Measurements from ENCODE around the gene CLDN9. TPM values are rescaled to one million over a fixed set of nuclear protein-coding genes. Genes with fewer than 3 reads are reported as not detected.
A peak's percentile ranks its signal among the peaks of the same experiment; 100 is the strongest.

Gene CLDN9
- polyA plus RNA-seq, 1 experiment: not detected

DNA sequence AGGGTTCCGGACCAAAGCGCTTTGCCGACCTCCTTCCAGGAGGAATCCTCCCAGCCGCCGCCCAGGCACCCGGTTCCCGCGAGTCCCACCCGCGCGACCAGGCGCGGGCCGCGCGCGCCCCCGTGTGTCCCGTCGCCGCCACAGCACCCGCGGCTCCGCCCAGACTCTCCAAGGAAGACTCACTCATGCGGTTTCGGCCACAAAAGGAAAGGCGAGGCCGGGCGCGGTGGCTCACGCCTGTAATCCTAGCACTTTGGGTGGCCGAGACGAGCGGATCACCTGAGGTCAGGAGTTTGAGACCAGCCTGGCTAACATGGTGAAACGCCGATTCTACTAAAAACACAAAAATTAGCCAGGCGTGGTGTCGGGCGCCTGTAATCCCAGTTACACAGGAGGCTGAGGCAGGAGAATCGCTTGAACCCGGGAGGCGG, 29.0 kb upstream of the CLDN9 start:
- DNase-seq (ENCODE audit: low read depth): peak; percentile 38
- H3K4me3 ChIP-seq (ENCODE audit: low read depth, low read length): 0 out of 2 replicates have a peak overlapping the region, but pooled peaks have one; percentile 19
- ChIA-PET CTCF (interaction anchor here (0.6 to 1.4 kb wide), 5 partner anchors 8 to 160 kb away, joined by 3 to 8 read pairs (median 5); partner anchors contain the start of gene PAQR4), POLR2A (no interaction called here)
- H3K36me3 ChIP-seq (ENCODE audit: control insufficient read depth, insufficient read depth, low read length): no peaks in the 10 kb centered on the region
- TF ChIP-seq, protein P1, sequence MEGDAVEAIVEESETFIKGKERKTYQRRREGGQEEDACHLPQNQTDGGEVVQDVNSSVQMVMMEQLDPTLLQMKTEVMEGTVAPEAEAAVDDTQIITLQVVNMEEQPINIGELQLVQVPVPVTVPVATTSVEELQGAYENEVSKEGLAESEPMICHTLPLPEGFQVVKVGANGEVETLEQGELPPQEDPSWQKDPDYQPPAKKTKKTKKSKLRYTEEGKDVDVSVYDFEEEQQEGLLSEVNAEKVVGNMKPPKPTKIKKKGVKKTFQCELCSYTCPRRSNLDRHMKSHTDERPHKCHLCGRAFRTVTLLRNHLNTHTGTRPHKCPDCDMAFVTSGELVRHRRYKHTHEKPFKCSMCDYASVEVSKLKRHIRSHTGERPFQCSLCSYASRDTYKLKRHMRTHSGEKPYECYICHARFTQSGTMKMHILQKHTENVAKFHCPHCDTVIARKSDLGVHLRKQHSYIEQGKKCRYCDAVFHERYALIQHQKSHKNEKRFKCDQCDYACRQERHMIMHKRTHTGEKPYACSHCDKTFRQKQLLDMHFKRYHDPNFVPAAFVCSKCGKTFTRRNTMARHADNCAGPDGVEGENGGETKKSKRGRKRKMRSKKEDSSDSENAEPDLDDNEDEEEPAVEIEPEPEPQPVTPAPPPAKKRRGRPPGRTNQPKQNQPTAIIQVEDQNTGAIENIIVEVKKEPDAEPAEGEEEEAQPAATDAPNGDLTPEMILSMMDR (IDR thresholded peaks at IDR 0.05; ENCODE audit: insufficient read depth, low read depth, low read length): peak; percentile 58
- H3K27me3 ChIP-seq (ENCODE audit: control insufficient read depth, insufficient read depth, low read length): no peaks in the 10 kb centered on the region

DNA sequence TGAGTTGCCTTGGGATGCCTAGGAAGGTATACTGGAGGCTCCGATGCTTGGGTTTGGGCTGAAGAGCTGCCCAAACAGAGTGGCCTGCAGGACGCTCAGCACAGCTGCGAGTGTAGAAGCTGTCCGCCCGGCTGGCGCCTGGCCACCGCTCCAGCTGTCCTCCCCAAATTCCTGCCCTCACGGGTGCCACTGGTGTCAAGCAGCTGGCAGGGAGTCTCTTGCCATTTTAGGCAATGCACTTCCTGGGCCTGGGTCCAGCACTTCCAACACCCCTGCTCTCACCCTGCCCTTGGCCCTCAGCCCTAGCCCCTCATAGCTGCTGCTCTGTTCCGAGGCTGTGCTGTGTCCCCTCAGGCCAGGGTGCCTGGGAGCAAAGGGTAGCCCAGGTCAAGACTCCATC, 27.3 kb upstream of the CLDN9 start:
- POLR2A ChIA-PET: no interaction called here
- no peak for DNase-seq (ENCODE audit: low read depth)

DNA sequence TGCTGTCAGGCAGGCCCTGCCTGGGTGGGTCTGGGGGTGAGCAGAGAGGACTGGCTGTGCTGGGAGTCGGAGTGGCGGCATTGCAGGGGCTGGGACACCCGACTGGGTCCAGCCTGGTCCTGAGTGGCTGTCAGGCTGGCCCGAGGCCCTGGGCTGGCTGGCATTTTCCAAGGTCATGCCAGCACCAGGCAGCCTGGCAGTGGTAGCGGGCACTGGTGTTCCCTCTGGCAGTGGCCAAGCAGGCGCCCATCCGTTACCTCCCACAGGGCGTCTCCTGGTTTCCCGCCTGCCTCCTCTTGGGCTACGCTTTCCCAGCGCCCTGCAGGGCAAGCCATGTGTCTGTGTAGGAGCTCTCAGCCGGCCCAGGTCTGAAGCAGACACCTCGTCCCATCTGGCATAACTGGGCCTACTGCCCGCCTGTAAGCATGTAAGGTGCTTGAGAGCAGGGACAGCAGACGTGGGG, 26.8 kb upstream of the CLDN9 start:
- H3K36me3 ChIP-seq (ENCODE audit: control insufficient read depth, insufficient read depth, low read length): no peaks in the 10 kb centered on the region
- H3K4me3 ChIP-seq (ENCODE audit: low read depth, low read length): no peak overlapping the region
- peaks cover 6% of the 10 kb centered on the region for H3K27me3 ChIP-seq (ENCODE audit: control insufficient read depth, insufficient read depth, low read length)
- TF ChIP-seq, protein P1 (IDR thresholded peaks at IDR 0.05; ENCODE audit: insufficient read depth, low read depth, low read length): no peak
- POLR2A ChIA-PET: no interaction called here
- DNase-seq (ENCODE audit: low read depth): no peak
- CTCF ChIA-PET: no interaction called here

More for the DNA sequence above, 27.3 kb upstream of the CLDN9 start:
- Histone ChIP-seq H3K27me3 (ENCODE audit: control insufficient read depth, insufficient read depth, low read length) (peaks cover 6% of the 10 kb centered on the region), H3K4me3 (ENCODE audit: low read depth, low read length) (no peak overlapping the region), H3K36me3 (ENCODE audit: control insufficient read depth, insufficient read depth, low read length) (no peaks in the 10 kb centered on the region)
- TF ChIP-seq, protein P1 (IDR thresholded peaks at IDR 0.05; ENCODE audit: insufficient read depth, low read depth, low read length): no peak
- CTCF ChIA-PET: interaction anchor here (1.0 kb wide), 1 partner anchor 18 kb away, joined by 6 read pairs; no protein-coding TSS in a partner anchor

GRCh38 chr16:2986623-2987188, 26.0 kb upstream of the CLDN9 start:
- ChIA-PET POLR2A (no interaction called here), CTCF (interaction anchor here (0.9 kb wide), 1 partner anchor 16 kb away, joined by 3 read pairs; no protein-coding TSS in a partner anchor)
- no peaks in the 10 kb centered on the region for H3K36me3 ChIP-seq (ENCODE audit: control insufficient read depth, insufficient read depth, low read length)
- no peak overlapping the region for H3K4me3 ChIP-seq (ENCODE audit: low read depth, low read length)
- TF ChIP-seq, protein P1 (IDR thresholded peaks at IDR 0.05; ENCODE audit: insufficient read depth, low read depth, low read length): no peak
- DNase-seq (ENCODE audit: low read depth): no peak
- H3K27me3 ChIP-seq (ENCODE audit: control insufficient read depth, insufficient read depth, low read length): peaks cover 6% of the 10 kb centered on the region

GRCh38 chr16:2987286-2987685, 25.4 kb upstream of the CLDN9 start:
- ChIA-PET CTCF (interaction anchor here (0.6 to 0.9 kb wide), 2 partner anchors 11 to 15 kb away, joined by 3 read pairs; no protein-coding TSS in a partner anchor), POLR2A (interaction anchor here (0.6 kb wide), 1 partner anchor 150 kb away, joined by 3 read pairs; no protein-coding TSS in a partner anchor)
- Histone ChIP-seq H3K27me3 (ENCODE audit: control insufficient read depth, insufficient read depth, low read length) (peaks cover 6% of the 10 kb centered on the region), H3K36me3 (ENCODE audit: control insufficient read depth, insufficient read depth, low read length) (no peaks in the 10 kb centered on the region), H3K4me3 (ENCODE audit: low read depth, low read length) (no peak overlapping the region)
- TF ChIP-seq, protein P1 (IDR thresholded peaks at IDR 0.05; ENCODE audit: insufficient read depth, low read depth, low read length): no peak
- DNase-seq (ENCODE audit: low read depth): no peak
